HL-60 (cell line): ENCODE measurements around the gene XPNPEP3.

Source experiments
- POLR2AphosphoS5 ChIP-seq: IDR thresholded peaks from 2 replicates; pipeline ENCODE4 v1.6.1; 2012; ENCODE audit warnings: low read depth
- SPI1 ChIP-seq: IDR thresholded peaks from 2 replicates; pipeline ENCODE4 v1.6.1; 2012; ENCODE audit warnings: low read depth, mild to moderate bottlenecking, borderline replicate concordance
- TF ChIP-seq, protein P1 (sequence below): IDR thresholded peaks from one replicate; pipeline ENCODE4 v1.5.1; 2011; ENCODE audit warnings: low read length, control low read depth, inconsistent platforms; ENCODE audit not compliant: insufficient read depth

DNA sequence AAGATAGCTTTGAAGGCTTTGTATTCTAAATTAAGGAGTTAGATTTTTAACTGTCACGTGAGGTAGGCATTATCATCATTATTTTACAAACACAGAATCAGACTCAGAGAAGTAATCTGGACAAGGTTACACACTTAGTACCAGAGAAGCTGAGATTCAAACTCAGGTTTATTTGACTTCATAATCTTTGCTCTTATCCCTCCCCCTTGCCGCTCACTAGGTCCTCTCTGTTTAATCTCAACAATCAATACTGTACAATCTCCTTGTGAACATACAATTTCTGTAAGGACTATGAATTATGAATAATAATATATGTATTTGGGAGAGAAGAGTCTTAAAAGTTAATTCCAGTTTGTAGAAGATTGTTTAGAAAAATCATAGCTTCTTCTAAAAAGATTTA is 10.2 kb downstream of the XPNPEP3 start:
- TF ChIP-seq, protein P1, sequence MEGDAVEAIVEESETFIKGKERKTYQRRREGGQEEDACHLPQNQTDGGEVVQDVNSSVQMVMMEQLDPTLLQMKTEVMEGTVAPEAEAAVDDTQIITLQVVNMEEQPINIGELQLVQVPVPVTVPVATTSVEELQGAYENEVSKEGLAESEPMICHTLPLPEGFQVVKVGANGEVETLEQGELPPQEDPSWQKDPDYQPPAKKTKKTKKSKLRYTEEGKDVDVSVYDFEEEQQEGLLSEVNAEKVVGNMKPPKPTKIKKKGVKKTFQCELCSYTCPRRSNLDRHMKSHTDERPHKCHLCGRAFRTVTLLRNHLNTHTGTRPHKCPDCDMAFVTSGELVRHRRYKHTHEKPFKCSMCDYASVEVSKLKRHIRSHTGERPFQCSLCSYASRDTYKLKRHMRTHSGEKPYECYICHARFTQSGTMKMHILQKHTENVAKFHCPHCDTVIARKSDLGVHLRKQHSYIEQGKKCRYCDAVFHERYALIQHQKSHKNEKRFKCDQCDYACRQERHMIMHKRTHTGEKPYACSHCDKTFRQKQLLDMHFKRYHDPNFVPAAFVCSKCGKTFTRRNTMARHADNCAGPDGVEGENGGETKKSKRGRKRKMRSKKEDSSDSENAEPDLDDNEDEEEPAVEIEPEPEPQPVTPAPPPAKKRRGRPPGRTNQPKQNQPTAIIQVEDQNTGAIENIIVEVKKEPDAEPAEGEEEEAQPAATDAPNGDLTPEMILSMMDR: no peak
- TF ChIP-seq SPI1: no peak
- no peak for TF ChIP-seq POLR2AphosphoS5
